Endothelial cell of umbilical vein (primary cell): ENCODE data around the gene NACAD. TPM values are rescaled to one million over a fixed set of nuclear protein-coding genes. Genes with fewer than 3 reads are reported as not detected.

Experiments used
- BruUV-seq: library from RNA; stranded (reverse); fragments of 400-500 nt; replicated peaks from 2 replicates; lab custom pipeline; 2021; lab: Mats Ljungman, UMichigan
- CTCF ChIA-PET: fragments of 300-600, 350-600 bp; sonication (Branson Sonifier 250); formaldehyde crosslinking; loops from one replicate; lab custom pipeline; 2021; ENCODE audit warnings: antibody characterized with exemption, inconsistent platforms; lab: Charles Lee
- POLR2A ChIA-PET: fragments of 300-600, 350-600 bp; sonication (Branson Sonifier 250); formaldehyde crosslinking; loops from one replicate; lab custom pipeline; 2021; ENCODE audit warnings: antibody characterized with exemption, inconsistent platforms; lab: Charles Lee
- DNase-seq: peaks from one replicate; pipeline ENCODE4 v3.0.0-alpha.2; 2011; ENCODE audit warnings: low read depth, low spot score
- FAIRE-seq: peaks from 2 replicates; lab custom pipeline; 2011; peaks lifted over from hg19 to GRCh38; lab: Jason Lieb, UNC
- H2AFZ ChIP-seq: 2 replicates; pipeline ENCODE4 v1.6.0; 2012; ENCODE audit warnings: low read depth, low read length, control low read depth, inconsistent platforms
- H3K27ac ChIP-seq: 2 replicates; pipeline ENCODE4 v1.5.1; 2011; ENCODE audit warnings: low read depth, mild to moderate bottlenecking, control low read depth, low read length, moderate library complexity; ENCODE audit not compliant: insufficient read depth
- H3K27me3 ChIP-seq, 2 experiments: 2 replicates each; pipeline versions ENCODE4 v1.6.0 to v1.6.1; 2011; ENCODE audit warnings: low read length in 2 of 2, mixed read lengths in 1 of 2; ENCODE audit not compliant: control insufficient read depth in 2 of 2, insufficient read depth in 2 of 2
- H3K36me3 ChIP-seq, 2 experiments: 2 replicates in 1 of 2; 3 replicates in 1 of 2; pipeline ENCODE4 v1.5.1; 2011; ENCODE audit warnings: low read length in 2 of 2, mild to moderate bottlenecking in 1 of 2, moderate library complexity in 1 of 2; ENCODE audit not compliant: control insufficient read depth in 2 of 2, insufficient read depth in 2 of 2; ENCODE audit errors: extremely low read depth in 1 of 2
- H3K4me1 ChIP-seq: 3 replicates; pipeline ENCODE4 v1.5.1; 2011; ENCODE audit warnings: mild to moderate bottlenecking, low read length; ENCODE audit not compliant: control insufficient read depth, insufficient read depth; ENCODE audit errors: extremely low read depth
- H3K4me2 ChIP-seq: 2 replicates; pipeline ENCODE4 v1.6.1; 2011; ENCODE audit warnings: low read length, control low read depth, mixed read lengths; ENCODE audit not compliant: insufficient read depth
- H3K4me3 ChIP-seq, 3 experiments: fragments of 200-600 bp in 1 of 3; sonication (generic), shearing (Covaris generic) in 1 of 3; replicated peaks in 1 of 3; 2 replicates each; pipeline ENCODE4 v1.5.1; 2011 to 2016; ENCODE audit warnings: control low read depth in 3 of 3, low read length in 3 of 3, mild to moderate bottlenecking in 2 of 3, inconsistent platforms in 1 of 3, low read depth in 1 of 3, moderate library complexity in 1 of 3; ENCODE audit not compliant: insufficient read depth in 1 of 3
- H3K79me2 ChIP-seq: 2 replicates; pipeline ENCODE4 v1.6.0; 2012; ENCODE audit warnings: low read length, inconsistent platforms; ENCODE audit not compliant: control insufficient read depth, insufficient read depth
- H3K9ac ChIP-seq: replicated peaks from 2 replicates; pipeline ENCODE3; 2011; ENCODE audit warnings: low read length, control low read depth; ENCODE audit not compliant: insufficient read depth; ENCODE audit errors: extremely low read depth
- H3K9me1 ChIP-seq: replicated peaks from 3 replicates; pipeline ENCODE4 v1.6.0; 2011; ENCODE audit warnings: mild to moderate bottlenecking, low read length; ENCODE audit not compliant: control insufficient read depth, insufficient read depth; ENCODE audit errors: extremely low read depth
- H3K9me3 ChIP-seq: replicated peaks from 2 replicates; pipeline ENCODE4 v1.5.1; 2012; ENCODE audit warnings: low read length, inconsistent platforms; ENCODE audit not compliant: control insufficient read depth, insufficient read depth
- H4K20me1 ChIP-seq: replicated peaks from 2 replicates; pipeline ENCODE3; 2011; ENCODE audit warnings: mild to moderate bottlenecking, low read length; ENCODE audit not compliant: control insufficient read depth, insufficient read depth; ENCODE audit errors: extremely low read depth
- CTCF ChIP-seq, 2 donors: IDR thresholded peaks; 1 replicate in 1 of 2; 2 replicates in 1 of 2; pipeline ENCODE4 v1.5.1; 2011; ENCODE audit warnings: low read length in 2 of 2, mild to moderate bottlenecking in 2 of 2, moderate library complexity in 2 of 2, control low read depth in 1 of 2, inconsistent platforms in 1 of 2, low read depth in 1 of 2; ENCODE audit not compliant: insufficient read depth in 1 of 2; ENCODE audit errors: extremely low read depth in 1 of 2
- EZH2 ChIP-seq: IDR thresholded peaks from 2 replicates; pipeline ENCODE4 v1.6.1; 2012; ENCODE audit warnings: borderline replicate concordance, low read depth, mild to moderate bottlenecking, moderate library complexity, low read length, inconsistent platforms; ENCODE audit not compliant: severe bottlenecking
- FOS ChIP-seq: IDR thresholded peaks from 2 replicates; pipeline ENCODE4 v1.6.1; 2011; ENCODE audit warnings: mild to moderate bottlenecking, low read length, moderate library complexity, borderline replicate concordance; ENCODE audit not compliant: insufficient read depth
- GATA2 ChIP-seq: IDR thresholded peaks from 2 replicates; pipeline ENCODE4 v1.7.0; 2011; ENCODE audit warnings: low read depth, mild to moderate bottlenecking, moderate library complexity, mixed read lengths, low read length; ENCODE audit not compliant: insufficient read length, insufficient read depth
- JUN ChIP-seq: IDR thresholded peaks from 2 replicates; pipeline ENCODE4 v1.6.1; 2011; ENCODE audit warnings: borderline replicate concordance, low read depth; ENCODE audit not compliant: insufficient read length, insufficient read depth
- MAX ChIP-seq: IDR thresholded peaks from 2 replicates; pipeline ENCODE4 v1.6.1; 2011; ENCODE audit not compliant: insufficient read depth, insufficient read length
- MYC ChIP-seq: IDR thresholded peaks from one replicate; pipeline ENCODE4 v1.6.1; 2011; ENCODE audit warnings: mild to moderate bottlenecking, low read depth, low read length
- POLR2A ChIP-seq: IDR thresholded peaks from 2 replicates; pipeline ENCODE4 v1.6.1; 2012; ENCODE audit warnings: low read depth, mild to moderate bottlenecking, control low read depth, low read length
- POLR2AphosphoS5 ChIP-seq: IDR thresholded peaks from 2 replicates; pipeline ENCODE4 v1.6.1; 2012; ENCODE audit warnings: low read depth, mild to moderate bottlenecking, control low read depth, low read length, moderate library complexity; ENCODE audit not compliant: insufficient read depth
- dilution Hi-C: fragments of 300-500 bp; cut with MboI; formaldehyde crosslinking; loops from one replicate; pipeline ENCODE4 v1.15.0; 2019; ENCODE audit warnings: low sequenced_read_pairs; ENCODE audit not compliant: extremely low pct_ligation_motif_present
- intact Hi-C: fragments of 100-400 bp; cut with micrococcal nuclease; formaldehyde crosslinking; loops from one replicate; pipeline ENCODE4 v1.10.0; 2022
- polyA plus RNA-seq, 4 experiments: library from polyadenylated mRNA; depleted of rRNA in 3 of 4; stranded (reverse) in 3 of 4; unstranded in 1 of 4; fragments of >200 nt; gene quantifications; 2 replicates each; pipeline versions ENCODE4 v1.2.1 to v1.2.3, GENCODE V29; 2011 to 2012; ENCODE audit warnings: missing spikeins in 1 of 4
- total RNA-seq: library from RNA; stranded (reverse); gene quantifications from 2 replicates; pipeline ENCODE4 v1.2.3, GENCODE V29; 2021

NACAD gene
- total and polyA plus RNA-seq, 2 donors (not counting 3 experiments of a cell fraction or from before 2014, with no cell fraction given) = 1.4 to 6.6 TPM

- H3K4me1 ChIP-seq = no peaks in the 10 kb centered on the region
- no peaks in the 10 kb centered on the region for H3K9me3 ChIP-seq
- CTCF ChIA-PET = no interaction called here
- H3K27me3 ChIP-seq = peaks cover 3 to 4% of the 10 kb centered on the region in 2 experiments
- no peaks in the 10 kb centered on the region for H3K9me1 ChIP-seq
- no peak overlapping the region for H3K4me3 ChIP-seq
- no peak overlapping the region for H3K4me2 ChIP-seq
- dilution Hi-C loops (no loop called here), intact Hi-C loops (no loop called here)
- no peaks in the 10 kb centered on the region for H3K79me2 ChIP-seq
- no TSS peak for BruUV-seq
- H4K20me1 ChIP-seq = no peaks in the 10 kb centered on the region
- no peak overlapping the region for H2AFZ ChIP-seq
- no peak overlapping the region for H3K9ac ChIP-seq
- FAIRE-seq (no peak), DNase-seq (no peak)
- TF ChIP-seq CTCF (IDR thresholded peaks at IDR 0.05; ENCODE audit: extremely low read depth in 1 of 2, insufficient read depth in 1 of 2, low read depth in 1 of 2, low read length in 2 of 2) (no peak), MAX (no peak), MYC (no peak), FOS (no peak), POLR2AphosphoS5 (no peak), JUN (no peak), GATA2 (no peak), EZH2 (no peak), POLR2A (no peak)
- H3K27ac ChIP-seq = no peak overlapping the region
- H3K36me3 ChIP-seq = no peaks in the 10 kb centered on the region
- POLR2A ChIA-PET = no interaction called here
Measured at GRCh38 chr7:45084901-45085618, 3.7 kb downstream of the NACAD start.
